Osteocyte (in vitro differentiated cells): Measurements from ENCODE around the gene BECN2. TPM values are rescaled to one million over a fixed set of nuclear protein-coding genes. Genes with fewer than 3 reads are reported as not detected.

Experiments
- DNase-seq: peaks from one replicate; pipeline ENCODE4 v3.0.0; 2021; ENCODE audit warnings: mixed read lengths; ENCODE audit not compliant: unreplicated experiment; ENCODE audit errors: extremely low spot score
- H3K27ac Mint-ChIP-seq: one replicate; pipeline ENCODE4 v1.8.0; 2021; ENCODE audit warnings: mild to moderate bottlenecking, mixed read lengths; ENCODE audit not compliant: unreplicated experiment
- H3K27me3 Mint-ChIP-seq: one replicate; pipeline ENCODE4 v1.8.0; 2021; ENCODE audit warnings: mixed read lengths; ENCODE audit not compliant: unreplicated experiment
- H3K36me3 Mint-ChIP-seq: one replicate; pipeline ENCODE4 v1.8.0; 2021; ENCODE audit warnings: mixed read lengths; ENCODE audit not compliant: unreplicated experiment
- H3K4me1 Mint-ChIP-seq: one replicate; pipeline ENCODE4 v1.8.0; 2021; ENCODE audit warnings: mixed read lengths; ENCODE audit not compliant: unreplicated experiment
- H3K4me3 Mint-ChIP-seq: one replicate; pipeline ENCODE4 v1.8.0; 2021; ENCODE audit warnings: mild to moderate bottlenecking, moderate library complexity, mixed read lengths; ENCODE audit not compliant: unreplicated experiment
- H3K9me3 Mint-ChIP-seq: one replicate; pipeline ENCODE4 v1.8.0; 2021; ENCODE audit warnings: mixed read lengths; ENCODE audit not compliant: unreplicated experiment
- CTCF ChIP-seq: fragments of 200-600 bp; sonication (generic); IDR thresholded peaks from 2 replicates; pipeline ENCODE4 v1.5.0; 2021; ENCODE audit warnings: antibody characterized with exemption, mild to moderate bottlenecking, moderate library complexity
- total RNA-seq: library from RNA; stranded (reverse); gene quantifications from 2 replicates; pipeline ENCODE4 v1.2.1, GENCODE V29; 2021

The BECN2 gene
- total RNA-seq, 1 donor from 2014 or later, result not detected

- H3K27ac Mint-ChIP-seq, result no peak overlapping the region
- H3K36me3 Mint-ChIP-seq, result no peaks in the 10 kb centered on the region
- peaks cover 4% of the 10 kb centered on the region for H3K4me1 Mint-ChIP-seq
- no peak for DNase-seq
- H3K9me3 Mint-ChIP-seq, result no peaks in the 10 kb centered on the region
- TF ChIP-seq CTCF, result no peak
- H3K27me3 Mint-ChIP-seq, result peaks cover 10% of the 10 kb centered on the region
- no peak overlapping the region for H3K4me3 Mint-ChIP-seq
Measured at GRCh38 chr1:242005866-242006535, 48.4 kb downstream of the BECN2 start.

- H3K36me3 Mint-ChIP-seq, result no peaks in the 10 kb centered on the region
- H3K9me3 Mint-ChIP-seq, result no peaks in the 10 kb centered on the region
- no peak for DNase-seq
- H3K4me1 Mint-ChIP-seq, result peaks cover 4% of the 10 kb centered on the region
- TF ChIP-seq CTCF, result no peak
- no peak overlapping the region for H3K27ac Mint-ChIP-seq
- H3K27me3 Mint-ChIP-seq, result peaks cover 10% of the 10 kb centered on the region
- H3K4me3 Mint-ChIP-seq, result no peak overlapping the region
Measured at GRCh38 chr1:242006976-242007375, 49.4 kb downstream of the BECN2 start.

Other genes with a start within 250 kb of the BECN2 start
- 3.4 and 3.9 TPM in 2 replicates for gene EXO1, start 109.6 kb upstream of the BECN2 start, total RNA-seq
- 0.81 TPM in 1 of 2 replicates, not detected in the other for gene MAP1LC3C, start 41.3 kb downstream of the BECN2 start, total RNA-seq